Prostate gland (tissue), 2 donors: Measurements from ENCODE around the gene ZNF664.

Source experiments
- CTCF ChIP-seq, 4 experiments: fragments of 200-600 bp in 2 of 4; fragments of 450-650 bp in 2 of 4; sonication (generic) in 2 of 4; IDR thresholded peaks; 1 replicate in 3 of 4; 2 replicates in 1 of 4; pipeline ENCODE4 v1.5.1; 2016 to 2019; ENCODE audit warnings: antibody characterized with exemption in 4 of 4, mild to moderate bottlenecking in 2 of 4, moderate library complexity in 2 of 4
- POLR2A ChIP-seq: fragments of 450-650 bp; IDR thresholded peaks from one replicate; pipeline ENCODE4 v1.6.1; 2016; ENCODE audit warnings: antibody characterized with exemption, mild to moderate bottlenecking

- TF ChIP-seq POLR2A: no peak
- TF ChIP-seq CTCF (IDR thresholded peaks at IDR 0.05): no peak
Measured at GRCh38 chr12:124000111-124000510, 27.1 kb downstream of the ZNF664 start.
